ENCODE data around the gene PLSCR3. TPM values are rescaled to one million over a fixed set of nuclear protein-coding genes. Genes with fewer than 3 reads are reported as not detected.

PLSCR3 gene
- total RNA-seq, 6 experiments from 2014 or later = 5.5 to 8.9 (median 6.4) TPM

DNA sequence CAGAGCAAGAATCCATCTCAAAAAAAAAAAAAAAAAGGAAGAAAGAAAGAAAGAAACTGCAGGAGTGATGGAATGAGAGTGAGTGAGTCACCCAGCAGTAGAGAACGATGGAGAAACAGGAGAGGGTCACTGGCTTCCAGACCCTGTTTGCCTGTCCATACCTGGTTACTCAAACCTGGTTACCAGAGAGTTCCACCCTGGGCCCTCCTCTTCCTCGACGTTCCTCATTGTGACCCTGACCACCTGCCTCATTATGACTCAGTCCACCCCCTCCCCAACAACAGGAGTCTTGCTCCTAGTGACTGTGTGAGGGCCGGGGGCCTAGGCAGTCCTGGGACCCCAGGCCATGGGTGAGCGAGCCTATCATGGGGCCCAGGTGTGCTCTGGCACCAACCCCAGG is 34.2 kb upstream of the PLSCR3 start, which contains the start of gene SPEM3:
TSS of gene SPEM3 (plus strand) at position 301 of the 400 bp plus-strand sequence. CDS start at position 347, 46 bp downstream.
- ATAC-seq = no peak

DNA sequence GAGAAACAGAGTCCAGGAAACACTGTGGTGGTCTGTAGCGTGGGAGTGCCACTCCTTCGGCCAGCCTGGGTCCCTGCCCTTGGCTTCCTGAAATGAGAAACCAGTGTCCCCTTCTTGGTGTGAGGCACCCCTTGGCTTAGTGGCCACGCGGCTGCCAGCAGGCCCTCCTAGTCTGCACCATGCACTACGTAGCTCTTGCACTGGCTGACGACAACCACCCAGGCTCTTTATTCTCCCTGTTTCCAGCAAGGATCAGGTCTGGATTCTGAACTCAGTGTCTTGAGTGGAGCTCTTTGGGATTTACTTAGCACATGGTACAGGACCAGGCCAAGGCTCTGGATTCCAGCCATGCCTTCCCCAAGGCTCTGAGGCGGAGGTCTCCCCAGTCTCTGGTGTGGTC is 33.2 kb upstream of the PLSCR3 start:
- no peaks in the 10 kb centered on the region for H3K27me3 ChIP-seq
- no peaks in the 10 kb centered on the region for H3K9me3 ChIP-seq
- no peak for DNase-seq
- 89% methylated on average over 4 of the region's 7 CpGs for WGBS (ENCODE audit: insufficient coverage, low coverage, low lambda C conversion rate, missing lambda C conversion rate)
- H3K36me3 ChIP-seq = no peaks in the 10 kb centered on the region
- no peak for ATAC-seq
- TF ChIP-seq POLR2A (IDR thresholded peaks at IDR 0.05) = no peak
- TF ChIP-seq, protein P1, sequence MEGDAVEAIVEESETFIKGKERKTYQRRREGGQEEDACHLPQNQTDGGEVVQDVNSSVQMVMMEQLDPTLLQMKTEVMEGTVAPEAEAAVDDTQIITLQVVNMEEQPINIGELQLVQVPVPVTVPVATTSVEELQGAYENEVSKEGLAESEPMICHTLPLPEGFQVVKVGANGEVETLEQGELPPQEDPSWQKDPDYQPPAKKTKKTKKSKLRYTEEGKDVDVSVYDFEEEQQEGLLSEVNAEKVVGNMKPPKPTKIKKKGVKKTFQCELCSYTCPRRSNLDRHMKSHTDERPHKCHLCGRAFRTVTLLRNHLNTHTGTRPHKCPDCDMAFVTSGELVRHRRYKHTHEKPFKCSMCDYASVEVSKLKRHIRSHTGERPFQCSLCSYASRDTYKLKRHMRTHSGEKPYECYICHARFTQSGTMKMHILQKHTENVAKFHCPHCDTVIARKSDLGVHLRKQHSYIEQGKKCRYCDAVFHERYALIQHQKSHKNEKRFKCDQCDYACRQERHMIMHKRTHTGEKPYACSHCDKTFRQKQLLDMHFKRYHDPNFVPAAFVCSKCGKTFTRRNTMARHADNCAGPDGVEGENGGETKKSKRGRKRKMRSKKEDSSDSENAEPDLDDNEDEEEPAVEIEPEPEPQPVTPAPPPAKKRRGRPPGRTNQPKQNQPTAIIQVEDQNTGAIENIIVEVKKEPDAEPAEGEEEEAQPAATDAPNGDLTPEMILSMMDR (IDR thresholded peaks at IDR 0.05) = no peak
- H3K4me1 ChIP-seq = no peaks in the 10 kb centered on the region
- H3K4me3 ChIP-seq = no peak overlapping the region
- intact Hi-C loops (cut with DNase I) = no loop called here
- no peak overlapping the region for H3K27ac ChIP-seq

More for the DNA sequence above, 34.2 kb upstream of the PLSCR3 start, which contains the start of gene SPEM3:
- Histone ChIP-seq H3K27ac (no peak within 1 kb of the TSS), H3K9me3 (no peaks in the 10 kb centered on the region), H3K4me3 (no peak within 1 kb of the TSS), H3K4me1 (no peaks in the 10 kb centered on the region), H3K27me3 (no peaks in the 10 kb centered on the region), H3K36me3 (no peaks in the 10 kb centered on the region)
- intact Hi-C loops (cut with DNase I) = no loop called here
- WGBS (ENCODE audit: insufficient coverage, low coverage, low lambda C conversion rate, missing lambda C conversion rate) = 62% methylated on average over 3 of the region's 5 CpGs
- DNase-seq = no peak
- TF ChIP-seq POLR2A (IDR thresholded peaks at IDR 0.05) = no peak
- TF ChIP-seq, protein P1 (IDR thresholded peaks at IDR 0.05) = no peak

DNA sequence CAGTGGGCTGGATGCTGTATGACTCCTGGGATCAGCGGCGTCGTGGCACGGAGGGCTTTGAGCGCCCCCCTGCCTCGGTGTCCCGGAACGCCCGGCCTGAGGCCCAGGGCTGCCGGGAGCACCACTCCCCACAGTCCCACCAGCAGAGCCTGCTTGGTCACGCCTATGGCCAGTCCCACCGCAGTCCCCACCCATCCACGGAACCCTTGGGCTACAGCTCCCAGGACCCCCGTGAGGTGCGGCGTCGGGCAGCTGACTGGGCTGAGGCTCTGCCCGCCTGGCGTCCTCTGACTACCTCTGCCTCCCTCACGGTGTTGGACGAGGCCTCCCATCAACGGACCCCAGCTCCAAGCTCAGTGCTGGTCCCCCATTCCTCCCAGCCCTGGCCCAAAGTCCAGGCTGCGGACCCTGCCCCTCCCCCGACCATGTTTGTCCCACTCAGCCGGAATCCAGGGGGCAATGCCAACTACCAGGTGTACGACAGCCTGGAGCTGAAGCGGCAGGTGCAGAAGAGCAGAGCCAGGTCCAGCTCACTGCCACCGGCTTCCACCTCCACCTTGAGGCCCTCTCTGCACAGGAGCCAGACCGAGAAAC is 32.7 kb upstream of the PLSCR3 start:
- Histone ChIP-seq H3K27me3 (no peaks in the 10 kb centered on the region), H3K27ac (no peak overlapping the region), H3K36me3 (no peaks in the 10 kb centered on the region), H3K4me1 (no peaks in the 10 kb centered on the region), H3K4me3 (no peak overlapping the region), H3K9me3 (no peaks in the 10 kb centered on the region)
- 78% methylated on average over 7 of the region's 29 CpGs for WGBS (ENCODE audit: insufficient coverage, low coverage, low lambda C conversion rate, missing lambda C conversion rate)
- DNase-seq (no peak), ATAC-seq (peak in 1 of 4 donors; percentile 7)
- intact Hi-C loops (cut with DNase I) = no loop called here
- no peak for TF ChIP-seq POLR2A (IDR thresholded peaks at IDR 0.05)
- TF ChIP-seq, protein P1 (IDR thresholded peaks at IDR 0.05) = no peak

DNA sequence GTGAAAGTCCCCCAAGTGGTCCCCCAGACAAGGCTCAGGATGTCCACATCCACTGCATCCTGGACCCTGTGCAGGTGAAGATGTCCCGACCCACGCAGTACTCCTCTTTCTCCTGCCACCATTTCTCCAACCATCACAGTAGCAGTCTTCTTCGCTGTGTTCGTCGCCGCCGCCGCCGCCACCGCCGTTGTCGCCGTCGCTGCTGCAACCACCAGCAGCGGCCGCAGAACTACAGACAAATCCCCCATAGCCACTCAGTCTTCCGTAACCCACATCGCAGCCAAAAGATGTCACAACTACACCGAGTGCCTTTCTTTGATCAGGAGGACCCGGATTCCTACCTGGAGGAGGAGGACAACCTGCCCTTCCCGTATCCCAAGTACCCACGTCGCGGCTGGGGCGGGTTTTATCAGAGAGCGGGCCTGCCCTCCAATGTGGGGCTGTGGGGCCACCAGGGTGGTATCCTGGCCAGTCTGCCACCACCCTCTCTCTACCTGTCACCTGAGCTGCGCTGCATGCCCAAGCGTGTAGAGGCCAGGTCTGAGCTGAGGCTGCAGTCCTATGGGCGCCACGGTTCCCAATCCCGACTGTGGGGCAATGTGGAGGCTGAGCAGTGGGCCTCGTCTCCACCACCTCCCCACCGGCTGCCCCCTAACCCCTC is 32.0 kb upstream of the PLSCR3 start:
- WGBS (ENCODE audit: insufficient coverage, low coverage, low lambda C conversion rate, missing lambda C conversion rate) = 97% methylated on average over 20 of the region's 33 CpGs
- Histone ChIP-seq H3K36me3 (no peaks in the 10 kb centered on the region), H3K9me3 (no peaks in the 10 kb centered on the region), H3K27me3 (no peaks in the 10 kb centered on the region), H3K4me1 (no peaks in the 10 kb centered on the region), H3K4me3 (no peak overlapping the region), H3K27ac (no peak overlapping the region)
- ATAC-seq (no peak), DNase-seq (no peak)
- intact Hi-C loops (cut with DNase I) = no loop called here
- TF ChIP-seq, protein P1 (IDR thresholded peaks at IDR 0.05) = no peak
- TF ChIP-seq POLR2A (IDR thresholded peaks at IDR 0.05) = no peak

Measured in right lobe of liver (tissue), 6 donors.